ENCODE data around the gene TRIM56. TPM values are rescaled to one million over a fixed set of nuclear protein-coding genes. Genes with fewer than 3 reads are reported as not detected.
"Not testable (repeated sequence)": the region's sequence is repeated elsewhere in the genome, so short reads cannot be mapped to it uniquely, and the experiment has no call there.

The TRIM56 gene
- total RNA-seq, 3 donors from 2014 or later, result 47.9 to 55.3 (median 53.9) TPM

DNA sequence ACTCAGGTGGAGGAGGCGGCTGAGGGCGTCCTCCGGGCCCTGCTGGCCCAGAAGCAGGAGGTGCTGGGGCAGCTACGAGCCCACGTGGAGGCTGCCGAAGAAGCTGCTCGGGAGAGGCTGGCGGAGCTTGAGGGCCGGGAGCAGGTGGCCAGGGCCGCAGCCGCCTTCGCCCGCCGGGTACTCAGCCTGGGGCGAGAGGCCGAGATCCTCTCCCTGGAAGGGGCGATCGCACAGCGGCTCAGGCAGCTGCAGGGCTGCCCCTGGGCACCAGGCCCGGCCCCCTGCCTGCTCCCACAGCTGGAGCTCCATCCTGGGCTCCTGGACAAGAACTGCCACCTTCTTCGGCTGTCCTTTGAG lies 2.8 kb downstream of the TRIM56 start:
- DNase-seq, result no peak
- Histone ChIP-seq H3K9me3 (no peaks in the 10 kb centered on the region), H3K4me3 (no peak overlapping the region), H3K4me1 (ENCODE audit: low read depth) (peaks cover 21% of the 10 kb centered on the region), H3K36me3 (ENCODE audit: low read depth) (peaks cover 3% of the 10 kb centered on the region)
- ATAC-seq, result no peak
- no peak for TF ChIP-seq CTCF (IDR thresholded peaks at IDR 0.05)
- intact Hi-C loops (cut with DNase I, micrococcal nuclease), result no loop called here

- DNase-seq (no peak), ATAC-seq (no peak)
- intact Hi-C loops (cut with DNase I, micrococcal nuclease), result no loop called here
- Histone ChIP-seq H3K4me3 (no peak overlapping the region), H3K36me3 (ENCODE audit: low read depth) (peaks cover 3% of the 10 kb centered on the region), H3K4me1 (ENCODE audit: low read depth) (peaks cover 21% of the 10 kb centered on the region), H3K9me3 (no peaks in the 10 kb centered on the region)
- TF ChIP-seq CTCF (IDR thresholded peaks at IDR 0.05), result no peak
Measured at GRCh38 chr7:101088858-101089529, 3.7 kb downstream of the TRIM56 start.

DNA sequence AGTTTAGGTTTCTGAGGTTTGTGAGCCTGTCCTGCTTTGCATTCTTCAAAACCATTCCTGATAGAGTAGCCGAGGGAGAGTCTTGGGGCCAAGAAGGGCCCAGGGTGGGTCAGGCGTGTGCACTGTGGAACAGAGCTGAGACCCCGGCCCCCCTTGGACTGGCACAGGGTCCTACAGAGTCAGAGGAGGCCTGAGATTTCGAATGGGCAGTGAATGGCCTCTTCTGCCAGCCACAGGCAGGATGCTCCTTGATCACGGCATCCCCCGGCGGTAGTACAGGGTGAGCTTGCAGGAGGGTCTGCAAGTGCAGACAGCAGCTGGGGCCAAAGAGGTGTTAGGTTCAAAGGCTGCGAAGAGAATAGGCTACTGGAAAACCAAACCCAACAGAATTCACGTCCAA lies 4.6 kb downstream of the TRIM56 start:
- no peak for DNase-seq
- Histone ChIP-seq H3K4me3 (no peak overlapping the region), H3K4me1 (ENCODE audit: low read depth) (peaks cover 16% of the 10 kb centered on the region), H3K9me3 (no peaks in the 10 kb centered on the region), H3K36me3 (ENCODE audit: low read depth) (peaks cover 3% of the 10 kb centered on the region)
- TF ChIP-seq CTCF (IDR thresholded peaks at IDR 0.05), result no peak
- intact Hi-C loops (cut with DNase I, micrococcal nuclease), result no loop called here
- ATAC-seq, result no peak

DNA sequence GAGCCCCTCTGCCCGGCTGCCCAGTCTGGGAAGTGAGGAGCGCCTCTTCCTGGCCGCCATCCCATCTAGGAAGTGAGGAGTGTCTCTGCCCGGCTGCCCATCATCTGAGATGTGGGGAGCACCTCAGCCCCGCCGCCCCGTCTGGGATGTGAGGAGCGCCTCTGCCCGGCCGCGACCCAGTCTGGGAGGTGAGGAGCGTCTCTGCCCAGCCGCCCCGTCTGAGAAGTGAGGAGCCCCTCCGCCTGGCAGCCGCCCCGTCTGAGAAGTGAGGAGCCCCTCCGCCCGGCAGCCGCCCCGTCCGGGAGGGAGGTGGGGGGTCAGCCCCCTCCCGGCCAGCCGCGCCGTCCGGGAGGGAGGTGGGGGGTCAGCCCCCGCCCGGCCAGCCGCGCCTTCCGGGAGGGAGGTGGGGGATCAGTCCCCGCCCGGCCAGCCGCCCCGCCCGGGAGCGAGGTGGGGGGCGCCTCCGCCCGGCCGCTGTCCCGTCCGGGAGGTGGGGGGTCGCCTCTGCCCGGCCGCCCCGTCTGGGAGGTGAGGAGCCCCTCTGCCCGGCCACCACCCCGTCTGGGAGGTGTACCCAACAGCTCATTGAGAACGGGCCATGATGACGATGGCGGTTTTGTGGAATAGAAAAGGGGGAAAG lies 7.1 kb downstream of the TRIM56 start:
- ATAC-seq; intact Hi-C loops (cut with DNase I, micrococcal nuclease); H3K4me3 ChIP-seq; H3K36me3 ChIP-seq (ENCODE audit: low read depth); H3K4me1 ChIP-seq (ENCODE audit: low read depth); H3K9me3 ChIP-seq; DNase-seq: not testable (repeated sequence)

DNA sequence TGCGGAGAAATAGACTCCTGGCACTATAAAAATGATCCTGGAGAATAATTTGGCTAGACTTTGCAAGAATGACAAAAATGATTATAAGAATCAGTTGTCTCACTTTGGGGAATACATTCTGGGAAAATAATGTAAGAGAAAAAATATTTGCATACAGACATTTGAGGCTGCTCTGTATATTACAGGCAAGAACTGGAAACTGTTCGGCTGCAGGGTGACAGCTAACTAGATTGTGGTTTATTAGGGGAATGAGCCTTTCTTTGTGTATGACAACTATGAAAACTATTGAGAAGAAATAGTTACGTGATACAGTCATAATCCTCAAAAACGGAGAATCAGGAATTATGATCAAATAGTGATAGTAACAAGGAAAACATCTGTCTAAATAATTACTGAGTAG lies 8.6 kb downstream of the TRIM56 start:
- intact Hi-C loops (cut with DNase I, micrococcal nuclease), result no loop called here
- H3K4me3 ChIP-seq, result no peak overlapping the region
- no peak for ATAC-seq
- no peaks in the 10 kb centered on the region for H3K9me3 ChIP-seq
- TF ChIP-seq CTCF (IDR thresholded peaks at IDR 0.05), result no peak
- DNase-seq, result no peak
- no peaks in the 10 kb centered on the region for H3K4me1 ChIP-seq (ENCODE audit: low read depth)
- H3K36me3 ChIP-seq (ENCODE audit: low read depth), result no peaks in the 10 kb centered on the region

DNA sequence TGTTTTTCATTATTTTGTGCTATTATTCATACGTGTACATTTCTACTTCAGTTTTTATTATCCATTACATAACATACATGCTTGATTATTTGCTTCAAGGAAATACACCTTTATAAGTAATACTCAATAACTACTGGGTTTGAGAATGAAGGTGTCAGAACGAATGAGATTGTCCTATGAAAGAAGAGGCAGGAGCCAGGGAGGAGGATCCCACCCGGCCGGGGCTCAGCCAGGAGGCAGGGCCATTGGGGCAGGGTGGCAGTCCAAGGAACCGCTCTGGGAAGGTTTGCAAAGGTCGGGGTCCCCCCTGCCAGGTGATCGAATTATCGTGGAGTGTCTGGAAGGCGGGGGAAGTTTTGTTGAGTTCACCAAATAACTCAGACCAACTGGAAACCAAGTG lies 9.1 kb downstream of the TRIM56 start:
- no peak overlapping the region for H3K4me3 ChIP-seq
- intact Hi-C loops (cut with DNase I, micrococcal nuclease), result no loop called here
- DNase-seq (no peak), ATAC-seq (no peak)
- TF ChIP-seq CTCF (IDR thresholded peaks at IDR 0.05), result no peak
- no peaks in the 10 kb centered on the region for H3K9me3 ChIP-seq
- H3K4me1 ChIP-seq (ENCODE audit: low read depth), result no peaks in the 10 kb centered on the region
- no peaks in the 10 kb centered on the region for H3K36me3 ChIP-seq (ENCODE audit: low read depth)

Data from mucosa of descending colon (tissue), 3 donors.